Kidney glomerular epithelial cell (primary cell): ENCODE measurements around the gene AEBP2.
"Not testable (repeated sequence)": the region's sequence is repeated elsewhere in the genome, so short reads cannot be mapped to it uniquely, and the experiment has no call there.

ENCODE experiments used
- DNase-seq: peaks from one replicate; lab custom pipeline; 2025; lab: John Stamatoyannopoulos, UW

Gene AEBP2

GRCh38 chr12:19507823-19508222 lies 68.5 kb downstream of the AEBP2 start:
- DNase-seq: no peak

- DNase-seq: no peak
Observed at GRCh38 chr12:19510461-19510860, 71.2 kb downstream of the AEBP2 start.

- DNase-seq: no peak
Observed at GRCh38 chr12:19515179-19515578, 75.9 kb downstream of the AEBP2 start.

- DNase-seq: no peak
Observed at GRCh38 chr12:19517583-19517982, 78.3 kb downstream of the AEBP2 start.

- no peak for DNase-seq
Observed at GRCh38 chr12:19518209-19518608, 78.9 kb downstream of the AEBP2 start.

- no peak for DNase-seq
Observed at GRCh38 chr12:19520646-19521415, 81.5 kb downstream of the AEBP2 start.

GRCh38 chr12:19525274-19525673 lies 86.0 kb downstream of the AEBP2 start:
- no peak for DNase-seq

- no peak for DNase-seq
Observed at GRCh38 chr12:19527866-19528265, 88.6 kb downstream of the AEBP2 start.

- DNase-seq: no peak
Observed at GRCh38 chr12:19528750-19529149, 89.5 kb downstream of the AEBP2 start.

- no peak for DNase-seq
Observed at GRCh38 chr12:19529951-19530636, 90.8 kb downstream of the AEBP2 start.

GRCh38 chr12:19530637-19531023 lies 91.3 kb downstream of the AEBP2 start:
- DNase-seq: peak; percentile 20

- no peak for DNase-seq
Observed at GRCh38 chr12:19533567-19533966, 94.3 kb downstream of the AEBP2 start.

GRCh38 chr12:19539071-19539470 lies 99.8 kb downstream of the AEBP2 start:
- no peak for DNase-seq

- no peak for DNase-seq
Observed at GRCh38 chr12:19539836-19540235, 100.5 kb downstream of the AEBP2 start.

GRCh38 chr12:19542606-19543005 lies 103.3 kb downstream of the AEBP2 start:
- DNase-seq: no peak

GRCh38 chr12:19544353-19544752 lies 105.1 kb downstream of the AEBP2 start:
- DNase-seq: no peak

- DNase-seq: no peak
Observed at GRCh38 chr12:19545301-19545700, 106.0 kb downstream of the AEBP2 start.

GRCh38 chr12:19546027-19546426 lies 106.7 kb downstream of the AEBP2 start:
- DNase-seq: no peak

- no peak for DNase-seq
Observed at GRCh38 chr12:19546611-19547162, 107.4 kb downstream of the AEBP2 start.

GRCh38 chr12:19547271-19547671 lies 108.0 kb downstream of the AEBP2 start:
- DNase-seq: no peak

GRCh38 chr12:19548834-19549233 lies 109.5 kb downstream of the AEBP2 start:
- DNase-seq: no peak

GRCh38 chr12:19550626-19551025 lies 111.3 kb downstream of the AEBP2 start:
- DNase-seq: no peak

- not testable (repeated sequence) for DNase-seq
Observed at GRCh38 chr12:19552441-19553097, 113.3 kb downstream of the AEBP2 start.
